Heart left ventricle (tissue), 13 donors: Measurements from ENCODE around the gene TIMM23B.
"Not testable (repeated sequence)": the region's sequence is repeated elsewhere in the genome, so short reads cannot be mapped to it uniquely, and the experiment has no call there.

Experiments used
- CTCF ChIP-seq, 12 donors: fragments of 200-600 bp; sonication (generic) in 4 of 12; IDR thresholded peaks; one replicate each; pipeline versions ENCODE4 v1.5.0 to v1.8.0; 2018 to 2022; ENCODE audit warnings: antibody characterized with exemption in 12 of 12, mild to moderate bottlenecking in 5 of 12
- POLR2A ChIP-seq, 2 donors: fragments of 450-650 bp; IDR thresholded peaks; one replicate each; pipeline ENCODE4 v1.6.1; 2017; ENCODE audit warnings: antibody characterized with exemption in 2 of 2, mild to moderate bottlenecking in 2 of 2, moderate library complexity in 2 of 2
- donor health status: ischemic (EF 13 %, LVEDD 7.1; RV severe dilation, severe dysfunction).
- donor health status: DM: no; HTN: yes; CAD: no.
- donor health status: DM: no; HTN: no; CAD: no.
- donor health status: ischemic (EF 25% LVEDD 6.9; RV normal size, moderate dysfunction).
- donor health status: ischemic (EF 25% LVEDD 5.7; RV mildly dilated, moderate dysfunction).
- donor health status: ischemic (EF 35%, LVEDD 5.7; RV mildly dilated, moderate dysfunction).
- donor health status: nonischemic (EF 11% LVEDD 7.7; RV severe dilation, severe dysfunction).
- donor health status: DM: yes; HTN: yes; CAD: no.
- donor health status: PGD.
- donor health status: ischemic (EF 29% LVEDD 5.4; RV normal size, mild dysfunction).
- donor health status: nonischemic (EF 23%, LVEDD 6.1; RV moderate dilation, normal function).

DNA sequence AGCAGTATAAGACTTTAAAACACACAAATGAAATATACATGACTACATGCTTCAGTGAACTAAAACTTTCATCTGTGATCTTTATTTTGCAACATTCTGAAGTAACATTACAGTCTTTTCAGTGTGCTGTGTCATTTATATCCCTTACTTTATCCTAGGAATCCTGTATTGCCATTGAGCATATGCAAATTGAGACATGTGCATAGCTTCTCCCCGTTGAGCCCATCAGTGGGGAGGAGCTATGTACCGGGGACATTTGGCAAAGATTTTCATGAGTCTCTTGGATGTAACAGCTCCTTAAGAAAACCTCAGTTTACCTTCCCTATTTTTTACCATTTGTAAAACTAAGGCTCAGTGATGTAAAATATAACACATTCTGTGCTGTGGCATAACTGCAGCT lies 29.6 kb downstream of the TIMM23B start:
- TF ChIP-seq CTCF, POLR2A (IDR thresholded peaks at IDR 0.05): not testable (repeated sequence)
